Mesendoderm (in vitro differentiated cells): ENCODE measurements around the gene THG1L.
A peak's percentile ranks its signal among the peaks of the same experiment; 100 is the strongest.
"Not testable (repeated sequence)": the region's sequence is repeated elsewhere in the genome, so short reads cannot be mapped to it uniquely, and the experiment has no call there.

ENCODE experiments used
- DNase-seq: peaks from one replicate; pipeline ENCODE4 v3.0.0; 2013
- H2AK5ac ChIP-seq: 2 replicates; pipeline ENCODE4 v1.6.1; 2013; ENCODE audit warnings: low read length, inconsistent platforms
- H2BK120ac ChIP-seq: 2 replicates; pipeline ENCODE4 v1.6.1; 2013; ENCODE audit warnings: low read depth, mild to moderate bottlenecking, low read length, moderate library complexity, mixed read lengths
- H2BK15ac ChIP-seq: replicated peaks from 2 replicates; pipeline ENCODE4 v1.6.1; 2013; ENCODE audit warnings: low read depth, mild to moderate bottlenecking, moderate library complexity
- H2BK5ac ChIP-seq: 2 replicates; pipeline ENCODE4 v1.6.1; 2013; ENCODE audit warnings: low read length, inconsistent platforms
- H3K18ac ChIP-seq: 2 replicates; pipeline ENCODE4 v1.6.1; 2013; ENCODE audit warnings: mild to moderate bottlenecking, low read length, mixed read lengths
- H3K23ac ChIP-seq: one replicate; pipeline ENCODE4 v1.6.1; 2013; ENCODE audit warnings: low read length
- H3K27ac ChIP-seq: 2 replicates; pipeline ENCODE4 v1.5.1; 2013; ENCODE audit warnings: low read depth, mild to moderate bottlenecking, inconsistent platforms, low read length, moderate library complexity
- H3K27me3 ChIP-seq: 2 replicates; pipeline ENCODE4 v1.6.1; 2013; ENCODE audit warnings: low read length, control low read depth, mild to moderate bottlenecking, inconsistent platforms; ENCODE audit not compliant: insufficient read depth, poor library complexity
- H3K36me3 ChIP-seq: 2 replicates; pipeline ENCODE4 v1.6.1; 2013; ENCODE audit warnings: low read length, inconsistent platforms; ENCODE audit not compliant: control insufficient read depth, insufficient read depth
- H3K4ac ChIP-seq: one replicate; pipeline ENCODE4 v1.6.1; 2013; ENCODE audit warnings: low read depth, mild to moderate bottlenecking, low read length, moderate library complexity
- H3K4me1 ChIP-seq: 2 replicates; pipeline ENCODE4 v1.6.1; 2013; ENCODE audit warnings: low read depth, low read length, inconsistent platforms; ENCODE audit not compliant: control insufficient read depth
- H3K4me2 ChIP-seq: 2 replicates; pipeline ENCODE4 v1.6.1; 2013; ENCODE audit warnings: low read length
- H3K4me3 ChIP-seq: 2 replicates; pipeline ENCODE4 v1.5.1; 2013; ENCODE audit warnings: mild to moderate bottlenecking, low read length
- H3K56ac ChIP-seq: one replicate; pipeline ENCODE4 v1.6.1; 2013; ENCODE audit warnings: low read length
- H3K79me1 ChIP-seq: 2 replicates; pipeline ENCODE4 v1.6.1; 2013; ENCODE audit warnings: low read length, inconsistent platforms
- H3K79me2 ChIP-seq: 2 replicates; pipeline ENCODE4 v1.6.1; 2013; ENCODE audit warnings: mild to moderate bottlenecking, low read length; ENCODE audit not compliant: control insufficient read depth, insufficient read depth
- H3K9ac ChIP-seq: 2 replicates; pipeline ENCODE4 v1.6.1; 2013; ENCODE audit warnings: low read length, inconsistent platforms
- H4K5ac ChIP-seq: one replicate; pipeline ENCODE4 v1.6.1; 2013; ENCODE audit warnings: low read length
- H4K8ac ChIP-seq: one replicate; pipeline ENCODE4 v1.6.1; 2013; ENCODE audit warnings: low read depth, mild to moderate bottlenecking, control low read depth, low read length, moderate library complexity
- WGBS: extraction: QIAGEN DNeasy Blood & Tissue Kit; methylation state at CpG from one replicate; pipeline ENCODE4 v1.1.7; 2013; ENCODE audit warnings: low lambda C conversion rate, missing lambda C conversion rate; ENCODE audit not compliant: insufficient coverage; ENCODE audit errors: extremely low coverage; 5-methylcytosine and 5-hydroxymethylcytosine counted together

THG1L gene

DNA sequence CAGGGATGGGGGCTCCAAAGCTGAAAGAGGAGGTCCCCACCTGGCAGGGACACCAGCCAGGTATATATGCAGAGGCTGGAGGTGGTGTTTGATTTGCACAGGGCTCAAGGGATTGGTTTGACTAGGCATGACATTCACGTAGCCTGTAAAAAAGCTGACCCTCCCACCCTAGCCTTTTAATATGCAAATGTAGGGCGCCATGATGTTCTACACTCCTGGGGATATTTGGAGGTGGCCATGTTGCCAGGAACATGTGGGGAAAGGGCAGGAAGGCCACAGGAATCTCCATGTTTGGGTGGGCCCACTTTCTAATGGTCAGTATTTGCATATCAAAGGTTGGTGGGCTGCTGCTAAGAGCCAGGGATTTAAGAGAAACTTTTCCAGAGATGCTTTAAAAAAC, 12.0 kb upstream of the THG1L start:
- Histone ChIP-seq H3K4me3 (no peak overlapping the region), H2BK5ac (no peak overlapping the region), H3K23ac (no peak overlapping the region), H3K4me2 (no peak overlapping the region), H3K27me3 (no peaks in the 10 kb centered on the region), H2AK5ac (no peak overlapping the region), H3K56ac (no peak overlapping the region), H3K4me1 (no peaks in the 10 kb centered on the region), H4K5ac (no peak overlapping the region), H3K18ac (no peak overlapping the region), H2BK120ac (no peak overlapping the region), H3K79me2 (no peaks in the 10 kb centered on the region), H3K36me3 (no peaks in the 10 kb centered on the region), H3K4ac (no peak overlapping the region), H4K8ac (no peak overlapping the region), H3K79me1 (no peaks in the 10 kb centered on the region), H3K27ac (no peak overlapping the region), H3K9ac (no peak overlapping the region), H2BK15ac (no peak overlapping the region)
- peak; percentile 35 for DNase-seq
- WGBS, result no CpG with 5 or more reads among the region's 2 CpGs

DNA sequence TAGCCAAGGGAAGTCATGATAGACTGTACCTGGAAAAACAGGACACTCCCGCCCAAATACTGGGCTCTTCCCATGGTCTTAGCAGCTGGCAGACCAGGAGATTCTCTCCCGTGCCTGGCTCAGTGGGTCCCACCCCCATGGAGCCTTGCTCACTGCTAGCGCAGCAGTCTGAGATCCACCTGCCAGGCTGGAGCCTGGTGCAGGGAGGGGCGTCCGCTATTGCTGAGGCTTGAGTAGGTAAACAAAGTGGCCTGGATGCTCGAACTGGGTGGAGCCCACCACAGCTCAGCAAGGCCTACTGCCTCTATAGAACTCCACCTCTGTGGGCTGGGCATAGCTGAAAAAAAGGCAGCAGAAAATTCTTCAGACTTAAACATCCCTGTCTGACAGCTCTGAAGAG, 10.1 kb upstream of the THG1L start:
- no CpG with 5 or more reads among the region's 6 CpGs for WGBS
- H3K4me1 ChIP-seq, result no peaks in the 10 kb centered on the region
- H3K18ac ChIP-seq, result no peak overlapping the region

DNA sequence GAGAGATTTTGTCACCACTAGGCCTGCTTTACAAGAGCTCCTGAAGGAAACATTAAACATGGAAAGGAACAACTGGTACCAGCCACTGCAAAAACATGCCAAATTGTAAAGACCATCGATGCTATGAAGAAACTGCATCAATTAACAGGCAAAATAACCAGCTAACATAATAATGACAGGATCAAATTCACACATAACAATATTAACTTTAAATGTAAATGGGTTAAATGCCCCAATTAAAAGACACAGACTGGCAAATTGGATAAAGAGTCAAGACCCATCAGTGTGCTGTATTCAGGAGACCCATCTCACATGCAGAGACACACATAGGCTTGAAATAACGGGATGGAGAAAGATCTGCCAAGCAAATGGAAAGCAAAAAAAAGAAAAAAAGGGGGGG, 8.3 kb upstream of the THG1L start:
- H2AK5ac ChIP-seq, H2BK5ac ChIP-seq, H3K79me1 ChIP-seq, H3K4ac ChIP-seq, H2BK15ac ChIP-seq, H3K56ac ChIP-seq, H3K79me2 ChIP-seq, DNase-seq, H3K23ac ChIP-seq, H3K4me2 ChIP-seq, H4K8ac ChIP-seq, H3K18ac ChIP-seq, H3K27ac ChIP-seq, H3K4me1 ChIP-seq, H3K4me3 ChIP-seq, H2BK120ac ChIP-seq, H4K5ac ChIP-seq, H3K36me3 ChIP-seq, H3K27me3 ChIP-seq, H3K9ac ChIP-seq: not testable (repeated sequence)
- no CpG with 5 or more reads among the region's 2 CpGs for WGBS

More for the DNA sequence above, 10.1 kb upstream of the THG1L start:
- H3K4ac ChIP-seq, result no peak overlapping the region
- H3K27me3 ChIP-seq, result no peaks in the 10 kb centered on the region
- H4K8ac ChIP-seq, result no peak overlapping the region
- H4K5ac ChIP-seq, result no peak overlapping the region
- no peak overlapping the region for H3K23ac ChIP-seq
- H3K4me2 ChIP-seq, result no peak overlapping the region
- H3K36me3 ChIP-seq, result no peaks in the 10 kb centered on the region
- no peak for DNase-seq
- H3K4me3 ChIP-seq, result no peak overlapping the region
- no peaks in the 10 kb centered on the region for H3K79me2 ChIP-seq
- no peak overlapping the region for H2BK120ac ChIP-seq
- H3K27ac ChIP-seq, result no peak overlapping the region
- H2AK5ac ChIP-seq, result no peak overlapping the region
- H3K79me1 ChIP-seq, result no peaks in the 10 kb centered on the region
- no peak overlapping the region for H2BK15ac ChIP-seq
- no peak overlapping the region for H3K56ac ChIP-seq
- no peak overlapping the region for H3K9ac ChIP-seq
- no peak overlapping the region for H2BK5ac ChIP-seq

DNA sequence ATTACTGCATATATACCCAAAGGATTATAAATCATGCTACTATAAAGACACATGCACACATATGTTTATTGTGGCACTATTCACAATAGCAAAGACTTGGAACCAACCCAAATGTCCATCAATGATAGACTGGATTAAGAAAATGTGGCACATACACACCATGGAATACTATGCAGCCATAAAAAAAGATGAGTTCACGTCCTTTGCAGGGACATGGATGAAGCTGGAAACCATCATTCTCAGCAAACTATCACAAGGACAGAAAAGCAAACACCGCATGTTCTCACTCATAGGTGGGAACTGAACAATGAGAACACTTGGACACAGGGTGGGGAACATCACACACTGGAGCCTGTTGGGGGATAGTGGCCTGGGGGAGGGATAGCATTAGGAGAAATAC, 4.6 kb upstream of the THG1L start:
- not testable (repeated sequence) for H3K27me3 ChIP-seq, H3K23ac ChIP-seq, H2BK120ac ChIP-seq, H2AK5ac ChIP-seq, H3K79me1 ChIP-seq, H2BK5ac ChIP-seq, H3K36me3 ChIP-seq, DNase-seq, H2BK15ac ChIP-seq, H3K9ac ChIP-seq, H3K56ac ChIP-seq, H3K4ac ChIP-seq, H3K4me3 ChIP-seq, H3K27ac ChIP-seq, H3K79me2 ChIP-seq, H3K18ac ChIP-seq, H3K4me1 ChIP-seq, H3K4me2 ChIP-seq, H4K5ac ChIP-seq, H4K8ac ChIP-seq
- WGBS, result no CpG with 5 or more reads among the region's 2 CpGs

DNA sequence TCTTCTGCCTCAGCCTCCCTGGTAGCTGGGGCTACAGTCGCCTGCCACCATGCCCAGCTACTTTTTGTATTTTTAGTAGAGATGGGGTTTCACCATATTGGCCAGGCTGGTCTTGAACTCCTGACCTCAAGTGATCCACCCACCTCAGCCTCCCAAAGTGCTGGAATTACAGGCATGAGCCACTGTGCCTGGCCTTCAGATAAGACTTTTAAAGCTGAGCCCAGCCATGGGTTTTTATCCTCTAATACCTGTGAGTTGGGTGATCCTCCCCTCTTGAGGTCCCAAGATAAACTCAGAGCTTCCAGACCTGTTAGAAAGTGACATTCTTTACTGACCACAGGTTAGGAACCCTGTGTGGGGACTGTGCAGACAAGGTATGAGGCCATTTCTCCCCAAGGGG, 3.4 kb upstream of the THG1L start:
- not testable (repeated sequence) for H2BK5ac ChIP-seq, H3K18ac ChIP-seq, H3K79me2 ChIP-seq, H4K5ac ChIP-seq, H3K4ac ChIP-seq, H3K4me2 ChIP-seq, H3K27me3 ChIP-seq, H3K27ac ChIP-seq, H3K23ac ChIP-seq, H3K79me1 ChIP-seq, DNase-seq, H3K4me3 ChIP-seq, H3K9ac ChIP-seq, H3K56ac ChIP-seq, H2BK15ac ChIP-seq, H2AK5ac ChIP-seq, H3K4me1 ChIP-seq, H3K36me3 ChIP-seq, H2BK120ac ChIP-seq, H4K8ac ChIP-seq
- WGBS, result no CpG with 5 or more reads among the region's 1 CpG

DNA sequence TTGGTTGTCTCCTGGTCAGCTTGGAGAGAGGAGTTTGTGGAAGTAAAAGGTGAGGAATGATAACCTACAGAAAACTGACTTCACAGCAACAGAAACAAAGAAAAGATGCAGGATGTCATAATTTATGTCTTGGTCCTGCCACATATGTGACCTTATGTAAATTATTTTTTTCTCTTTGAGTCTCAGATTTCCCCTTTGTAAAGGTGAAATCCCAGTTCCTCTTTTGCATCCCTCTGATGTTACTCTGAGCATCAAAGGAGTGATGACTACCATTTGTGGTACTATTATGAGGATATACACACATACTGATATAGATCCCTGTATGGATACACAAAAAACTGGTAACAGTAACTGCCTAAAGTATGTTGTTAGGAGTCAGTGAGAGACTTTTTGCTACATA, 1.4 kb upstream of the THG1L start:
- Histone ChIP-seq H3K79me1 (peaks cover 2% of the 10 kb centered on the region), H2BK5ac (no peak overlapping the region), H3K18ac (no peak overlapping the region), H3K4me2 (no peak overlapping the region), H3K23ac (no peak overlapping the region), H3K36me3 (no peaks in the 10 kb centered on the region), H3K4ac (no peak overlapping the region), H4K5ac (no peak overlapping the region), H3K9ac (no peak overlapping the region), H2BK120ac (no peak overlapping the region), H3K4me3 (no peak overlapping the region), H3K79me2 (no peaks in the 10 kb centered on the region), H3K56ac (no peak overlapping the region), H3K27ac (no peak overlapping the region), H2AK5ac (no peak overlapping the region), H4K8ac (no peak overlapping the region), H3K27me3 (no peaks in the 10 kb centered on the region), H2BK15ac (no peak overlapping the region), H3K4me1 (no peaks in the 10 kb centered on the region)
- DNase-seq, result no peak
